PC-3 (cell line): Measurements from ENCODE around the gene UBE2H. TPM values are rescaled to one million over a fixed set of nuclear protein-coding genes. Genes with fewer than 3 reads are reported as not detected.

ENCODE experiments used
- ATAC-seq: fragments of 200-7000 bp; cut with Tn5 transposase; 2 replicates; pipeline ENCODE4 v1.9.1; 2020; ENCODE audit warnings: mild to moderate bottlenecking, moderate library complexity
- BruUV-seq: library from RNA; stranded (reverse); fragments of 400-500 nt; replicated peaks from 2 replicates; lab custom pipeline; 2021; lab: Mats Ljungman, UMichigan
- CTCF ChIA-PET: fragments of 300-600 bp; sonication (Branson Sonifier 250); formaldehyde crosslinking; loops from one replicate; lab custom pipeline; 2022; ENCODE audit warnings: antibody characterized with exemption; lab: Charles Lee
- POLR2A ChIA-PET: fragments of 300-600 bp; sonication (Branson Sonifier 250); formaldehyde crosslinking; loops from one replicate; lab custom pipeline; 2022; ENCODE audit warnings: antibody characterized with exemption; ENCODE audit not compliant: unreplicated experiment; lab: Charles Lee
- DNase-seq: peaks from one replicate; pipeline ENCODE4 v3.0.0-alpha.2; 2015
- H2AFZ ChIP-seq: fragments of 300-600 bp; sonication (generic); 2 replicates; pipeline ENCODE4 v1.6.0; 2016; ENCODE audit warnings: antibody characterized with exemption, low read length
- H3F3A ChIP-seq: fragments of 300-600 bp; sonication (generic); one replicate; pipeline ENCODE4 v1.6.0; 2017; ENCODE audit warnings: antibody characterized with exemption, low read length, control low read depth, mild to moderate bottlenecking; ENCODE audit not compliant: unreplicated experiment
- H3K27ac ChIP-seq: fragments of 300-600 bp; sonication (generic); 2 replicates; pipeline ENCODE4 v1.5.1; 2016; ENCODE audit warnings: mild to moderate bottlenecking, low read length
- H3K27me3 ChIP-seq: fragments of 300-600 bp; sonication (generic); 2 replicates; pipeline ENCODE4 v1.6.1; 2016; ENCODE audit warnings: low read length, mixed read lengths
- H3K36me3 ChIP-seq: fragments of 300-600 bp; sonication (generic); 2 replicates; pipeline ENCODE4 v1.6.1; 2016; ENCODE audit warnings: low read depth, mixed run types, low read length, mixed read lengths
- H3K4me1 ChIP-seq: fragments of 300-600 bp; sonication (generic); 2 replicates; pipeline ENCODE4 v1.5.1; 2016; ENCODE audit warnings: low read length; ENCODE audit not compliant: insufficient read depth
- H3K4me2 ChIP-seq: fragments of 300-600 bp; sonication (generic); 2 replicates; pipeline ENCODE4 v1.6.0; 2016; ENCODE audit warnings: low read length
- H3K4me3 ChIP-seq: fragments of 300-600 bp; sonication (generic); 2 replicates; pipeline ENCODE4 v1.5.1; 2016; ENCODE audit warnings: mild to moderate bottlenecking, low read length, mixed read lengths
- H3K79me2 ChIP-seq: fragments of 300-600 bp; sonication (generic); 2 replicates; pipeline ENCODE4 v1.6.1; 2017; ENCODE audit warnings: low read length, mixed read lengths
- H3K9ac ChIP-seq: fragments of 300-600 bp; sonication (generic); 2 replicates; pipeline ENCODE4 v1.6.0; 2016; ENCODE audit warnings: mild to moderate bottlenecking, low read length
- H3K9me2 ChIP-seq: fragments of 300-600 bp; sonication (generic); replicated peaks from 2 replicates; pipeline ENCODE4 v1.6.1; 2016; ENCODE audit warnings: mixed run types, low read length, mixed read lengths
- H3K9me3 ChIP-seq: fragments of 300-600 bp; sonication (generic); 2 replicates; pipeline ENCODE4 v1.6.1; 2016; ENCODE audit warnings: low read length, mixed read lengths
- H4K20me1 ChIP-seq: fragments of 300-600 bp; sonication (generic); 2 replicates; pipeline ENCODE4 v1.6.1; 2016; ENCODE audit warnings: low read length, mixed read lengths
- EZH2 ChIP-seq: fragments of 300-600 bp; sonication (generic); IDR thresholded peaks from one replicate; pipeline ENCODE4 v1.6.1; 2017; ENCODE audit warnings: antibody characterized with exemption, mild to moderate bottlenecking, low read length; ENCODE audit not compliant: unreplicated experiment
- EZH2phosphoT487 ChIP-seq: fragments of 300-600 bp; sonication (generic); IDR thresholded peaks from 2 replicates; pipeline ENCODE4 v1.6.1; 2018; ENCODE audit warnings: mild to moderate bottlenecking, antibody characterized with exemption, low read length, borderline replicate concordance
- intact Hi-C: fragments of 100-400 bp; cut with micrococcal nuclease; formaldehyde crosslinking; loops from 2 replicates; pipeline ENCODE4 v1.9.0; 2023
- total RNA-seq: library from RNA; depleted of rRNA; stranded (reverse); fragments of >200 nt; gene quantifications from 2 replicates; pipeline ENCODE4 v1.2.3, GENCODE V29; 2014
- TF ChIP-seq, protein P1 (sequence below): fragments of 300-600 bp; sonication (generic); conservative IDR thresholded peaks from 2 replicates; pipeline ENCODE4 v1.5.1; 2017; ENCODE audit warnings: antibody characterized with exemption, low read depth, mild to moderate bottlenecking, low read length

Gene UBE2H
- total RNA-seq, 1 experiment from 2014 or later: 62.5 TPM

DNA sequence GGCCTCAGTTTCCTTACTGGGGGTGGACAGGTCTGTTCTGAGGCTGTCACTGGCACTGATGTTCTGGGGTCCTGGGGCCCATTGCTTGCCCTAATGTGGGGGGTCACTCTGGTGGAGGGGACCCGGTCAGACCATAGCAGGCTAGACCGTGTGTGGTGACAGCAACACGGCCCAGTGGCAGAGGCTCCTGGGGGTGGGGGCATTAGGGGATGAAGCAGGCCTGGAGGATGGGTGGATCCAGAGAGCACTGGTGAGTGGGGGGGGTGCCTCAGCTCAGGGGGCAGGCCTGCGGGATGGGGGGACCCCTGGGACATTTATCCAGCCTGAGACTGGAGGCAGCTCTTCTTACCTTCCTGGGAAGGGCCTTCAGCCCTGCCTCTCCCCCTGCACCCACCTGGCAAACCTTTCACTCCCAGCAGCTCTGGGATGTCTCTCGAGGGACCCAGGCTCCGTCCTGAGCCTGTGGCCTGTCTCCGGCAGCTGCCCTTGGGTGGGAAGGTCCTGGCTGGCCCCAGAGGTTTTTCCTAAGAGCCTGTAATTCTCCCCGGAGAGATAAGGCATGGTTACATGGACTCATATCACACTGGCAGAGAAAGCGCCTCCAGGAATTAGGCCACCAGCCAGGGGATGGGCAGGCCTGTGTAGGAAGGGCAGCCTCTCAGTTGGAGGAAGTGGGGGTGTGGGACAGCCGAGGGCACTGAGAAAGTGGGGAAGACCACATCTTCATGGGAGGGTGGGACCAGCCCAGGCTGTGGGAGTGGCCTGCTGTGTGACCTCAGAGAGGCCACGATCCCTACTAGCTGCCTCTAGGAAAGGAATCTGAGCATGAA lies 147.7 kb downstream of the UBE2H start:
- no peak for DNase-seq
- Histone ChIP-seq H3K27me3 (no peaks in the 10 kb centered on the region), H2AFZ (no peak overlapping the region), H4K20me1 (no peaks in the 10 kb centered on the region), H3K9ac (no peak overlapping the region), H3F3A (no peaks in the 10 kb centered on the region), H3K4me3 (no peak overlapping the region), H3K4me2 (no peak overlapping the region), H3K27ac (no peak overlapping the region), H3K9me2 (no peaks in the 10 kb centered on the region), H3K9me3 (no peaks in the 10 kb centered on the region), H3K4me1 (no peaks in the 10 kb centered on the region), H3K79me2 (no peaks in the 10 kb centered on the region), H3K36me3 (no peaks in the 10 kb centered on the region)
- ATAC-seq: peak; percentile 31; the same call in 1 of the 2 replicates
- ChIA-PET POLR2A (no interaction called here), CTCF (no interaction called here)
- no peak for TF ChIP-seq EZH2phosphoT487
- TF ChIP-seq EZH2: no peak
- TF ChIP-seq, protein P1, sequence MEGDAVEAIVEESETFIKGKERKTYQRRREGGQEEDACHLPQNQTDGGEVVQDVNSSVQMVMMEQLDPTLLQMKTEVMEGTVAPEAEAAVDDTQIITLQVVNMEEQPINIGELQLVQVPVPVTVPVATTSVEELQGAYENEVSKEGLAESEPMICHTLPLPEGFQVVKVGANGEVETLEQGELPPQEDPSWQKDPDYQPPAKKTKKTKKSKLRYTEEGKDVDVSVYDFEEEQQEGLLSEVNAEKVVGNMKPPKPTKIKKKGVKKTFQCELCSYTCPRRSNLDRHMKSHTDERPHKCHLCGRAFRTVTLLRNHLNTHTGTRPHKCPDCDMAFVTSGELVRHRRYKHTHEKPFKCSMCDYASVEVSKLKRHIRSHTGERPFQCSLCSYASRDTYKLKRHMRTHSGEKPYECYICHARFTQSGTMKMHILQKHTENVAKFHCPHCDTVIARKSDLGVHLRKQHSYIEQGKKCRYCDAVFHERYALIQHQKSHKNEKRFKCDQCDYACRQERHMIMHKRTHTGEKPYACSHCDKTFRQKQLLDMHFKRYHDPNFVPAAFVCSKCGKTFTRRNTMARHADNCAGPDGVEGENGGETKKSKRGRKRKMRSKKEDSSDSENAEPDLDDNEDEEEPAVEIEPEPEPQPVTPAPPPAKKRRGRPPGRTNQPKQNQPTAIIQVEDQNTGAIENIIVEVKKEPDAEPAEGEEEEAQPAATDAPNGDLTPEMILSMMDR: no peak
- intact Hi-C loops: no loop called here
- no TSS peak for BruUV-seq

DNA sequence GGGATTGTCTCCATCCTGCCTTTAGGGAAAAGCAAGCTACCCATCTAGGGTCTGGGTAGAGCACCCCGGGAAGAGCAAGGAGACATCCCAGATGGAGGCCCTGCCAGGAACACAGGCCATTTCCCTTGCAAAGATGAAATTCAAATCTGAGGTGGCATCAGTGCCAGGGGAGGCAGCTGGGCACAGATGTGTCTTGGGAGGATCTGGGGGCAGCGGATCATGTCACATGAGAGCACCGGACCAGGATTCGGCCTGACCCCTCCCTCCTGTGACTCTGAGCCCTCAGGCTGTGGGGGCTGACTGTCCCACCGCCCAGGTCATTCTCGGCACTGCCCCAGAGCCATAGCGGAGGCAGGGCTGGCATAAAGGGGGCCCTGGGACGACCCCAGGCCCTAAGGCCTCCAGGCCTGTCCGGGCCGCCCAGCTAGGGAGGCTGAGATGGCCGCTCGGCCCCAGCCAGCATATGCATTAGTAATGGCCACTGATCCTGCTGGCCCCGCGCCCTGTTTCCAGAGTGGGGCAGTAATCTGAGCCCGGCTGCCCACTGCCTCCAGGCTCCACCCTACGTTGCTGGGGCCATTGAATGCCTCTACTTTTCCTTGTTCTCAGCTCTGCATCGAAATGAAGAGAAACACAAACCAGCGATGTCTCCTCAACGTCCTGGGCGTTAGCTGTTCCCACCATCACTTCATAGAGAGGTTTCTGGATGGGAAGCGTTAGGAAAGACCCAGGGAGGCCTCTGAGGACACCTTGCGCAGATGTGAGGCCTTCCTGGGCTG lies 148.5 kb downstream of the UBE2H start:
- no peaks in the 10 kb centered on the region for H4K20me1 ChIP-seq
- TF ChIP-seq EZH2phosphoT487 (no peak), EZH2 (no peak)
- TF ChIP-seq, protein P1: no peak
- H3K79me2 ChIP-seq: no peaks in the 10 kb centered on the region
- no peaks in the 10 kb centered on the region for H3K36me3 ChIP-seq
- DNase-seq: no peak
- H3K27ac ChIP-seq: no peak overlapping the region
- no peaks in the 10 kb centered on the region for H3K4me1 ChIP-seq
- no peak overlapping the region for H2AFZ ChIP-seq
- H3F3A ChIP-seq: no peaks in the 10 kb centered on the region
- ATAC-seq: no peak
- no peak overlapping the region for H3K9ac ChIP-seq
- H3K9me3 ChIP-seq: no peaks in the 10 kb centered on the region
- no peaks in the 10 kb centered on the region for H3K27me3 ChIP-seq
- no peaks in the 10 kb centered on the region for H3K9me2 ChIP-seq
- POLR2A ChIA-PET: no interaction called here
- CTCF ChIA-PET: no interaction called here
- no peak overlapping the region for H3K4me3 ChIP-seq
- H3K4me2 ChIP-seq: no peak overlapping the region
- no TSS peak for BruUV-seq
- intact Hi-C loops: no loop called here
